AG20443 (cell line): ENCODE data around the gene PRKD3.
A peak's percentile ranks its signal among the peaks of the same experiment; 100 is the strongest.

ENCODE experiments used
- DNase-seq: peaks from one replicate; pipeline ENCODE4 v3.0.0; 2012; ENCODE audit warnings: low spot score, mixed read lengths

Gene PRKD3

GRCh38 chr2:37324786-37325624 is at the start of gene PRKD3:
TSS of gene PRKD3 (minus strand) at chr2:37324833. CDS start at chr2:37316524, 8,309 bp downstream.
- DNase-seq: peak; percentile 90

DNA sequence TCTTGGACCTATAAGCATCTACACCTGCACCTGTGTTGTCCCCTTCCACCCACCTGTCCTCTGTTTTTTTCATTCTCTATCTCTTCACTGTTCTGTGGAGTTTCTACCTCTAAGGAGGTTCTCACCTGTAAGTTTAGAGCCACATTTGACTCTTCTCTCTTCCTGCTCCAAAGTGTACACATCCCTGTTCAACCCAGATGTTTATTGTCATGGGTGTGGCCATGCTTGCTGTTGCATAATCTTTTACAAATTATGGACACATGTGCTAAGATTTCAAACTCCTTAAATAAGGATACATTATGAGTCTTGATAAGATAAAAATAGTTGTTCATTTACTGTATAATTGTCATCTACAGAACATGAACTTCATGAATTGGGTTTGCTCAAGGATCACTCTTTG is 47.4 kb upstream of the PRKD3 start:
- DNase-seq: no peak

DNA sequence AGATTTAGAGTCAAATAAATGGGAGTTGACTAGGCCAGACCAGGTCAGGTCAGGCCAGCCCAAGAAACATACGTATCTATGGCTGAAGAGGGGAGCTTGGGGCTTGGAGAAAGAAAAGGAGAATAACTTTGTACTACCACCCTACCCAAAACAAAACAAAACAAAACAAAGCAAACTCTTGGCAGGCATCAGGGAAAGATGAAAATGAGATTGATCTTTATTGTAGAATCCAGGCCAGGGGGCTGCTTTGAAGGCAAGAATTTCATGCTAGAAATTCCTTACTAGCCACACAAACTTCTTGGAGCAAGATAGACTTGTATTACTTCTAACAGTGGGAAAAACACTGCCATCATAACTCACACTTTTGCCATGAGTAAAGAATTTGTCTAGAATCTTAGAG is 46.0 kb upstream of the PRKD3 start:
- DNase-seq: no peak

DNA sequence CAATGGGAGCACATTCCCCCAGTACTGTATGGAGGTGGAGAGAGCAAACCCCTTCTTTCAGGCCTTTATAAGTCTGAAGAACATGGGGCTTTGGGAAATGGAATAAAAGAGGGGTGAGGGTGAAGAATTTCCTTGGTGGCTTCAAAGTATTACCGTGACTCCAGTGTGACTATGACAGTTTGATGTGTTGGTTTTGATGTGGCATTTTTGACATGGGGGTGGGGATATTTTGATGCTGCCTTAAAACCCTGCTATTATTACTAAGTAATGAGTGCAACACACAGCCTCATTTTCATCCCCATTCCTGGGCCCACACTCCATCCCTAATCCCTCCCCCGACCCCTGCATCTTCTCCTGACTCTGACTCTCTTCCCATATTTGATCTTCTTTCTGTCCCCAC is 43.4 kb upstream of the PRKD3 start:
- DNase-seq: no peak

- no peak for DNase-seq
These were observed 42.7 kb upstream of the PRKD3 start for GRCh38 chr2:37367310-37367709.

DNA sequence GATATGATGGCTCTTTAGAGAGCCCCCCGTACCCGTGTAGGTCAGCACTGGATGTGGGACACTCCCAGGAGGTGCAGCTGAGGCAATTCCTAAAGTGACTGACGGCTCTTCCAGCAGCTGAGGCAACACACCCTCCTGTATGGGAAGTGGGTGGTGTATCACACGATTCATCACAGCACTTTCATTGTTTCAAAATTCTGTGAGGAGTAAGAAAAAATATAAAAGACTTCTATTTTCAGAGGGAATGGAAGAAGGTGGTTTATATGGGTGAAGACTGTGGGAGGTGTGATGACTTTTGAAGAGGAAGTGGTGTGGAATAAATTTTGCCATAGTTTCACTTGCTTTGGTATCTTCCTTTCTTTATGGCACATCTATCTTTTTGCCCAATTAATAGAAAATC is 42.1 kb upstream of the PRKD3 start:
- no peak for DNase-seq

GRCh38 chr2:37365669-37366068 is 41.0 kb upstream of the PRKD3 start:
- DNase-seq: peak; percentile 39

GRCh38 chr2:37364351-37364750 is 39.7 kb upstream of the PRKD3 start:
- DNase-seq: no peak

- no peak for DNase-seq
These were observed 37.5 kb upstream of the PRKD3 start for GRCh38 chr2:37361994-37362698.

DNA sequence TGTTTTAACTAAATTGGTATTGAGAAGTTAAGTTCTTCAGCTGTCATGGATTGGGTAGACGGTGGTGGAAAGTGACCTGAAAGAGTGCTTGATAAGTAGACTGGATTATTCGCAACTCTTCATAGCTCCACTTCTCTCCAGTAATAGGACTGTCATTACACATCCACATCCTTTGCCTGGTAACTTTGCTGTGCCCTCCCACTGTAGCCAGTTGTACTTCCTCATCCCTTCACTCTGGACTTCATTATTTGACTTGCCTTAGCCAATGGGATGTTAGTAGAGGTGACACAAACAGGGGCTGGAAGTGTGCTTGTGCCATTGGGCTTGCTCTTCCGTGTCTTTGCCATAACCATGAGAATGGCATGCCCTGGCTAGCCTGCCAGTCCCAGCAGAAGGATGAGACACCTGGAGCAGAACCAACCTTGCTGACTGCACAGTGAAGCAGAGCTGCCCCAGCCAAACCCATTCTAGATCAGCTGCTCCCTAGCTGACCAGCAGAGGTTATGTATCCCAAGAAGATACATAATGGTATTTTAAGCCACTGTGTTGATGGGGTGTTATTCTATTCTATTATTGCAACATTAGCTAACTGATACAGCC is 36.7 kb upstream of the PRKD3 start:
- DNase-seq: no peak

- DNase-seq: no peak
These were observed 33.8 kb upstream of the PRKD3 start for GRCh38 chr2:37358466-37358865.

DNA sequence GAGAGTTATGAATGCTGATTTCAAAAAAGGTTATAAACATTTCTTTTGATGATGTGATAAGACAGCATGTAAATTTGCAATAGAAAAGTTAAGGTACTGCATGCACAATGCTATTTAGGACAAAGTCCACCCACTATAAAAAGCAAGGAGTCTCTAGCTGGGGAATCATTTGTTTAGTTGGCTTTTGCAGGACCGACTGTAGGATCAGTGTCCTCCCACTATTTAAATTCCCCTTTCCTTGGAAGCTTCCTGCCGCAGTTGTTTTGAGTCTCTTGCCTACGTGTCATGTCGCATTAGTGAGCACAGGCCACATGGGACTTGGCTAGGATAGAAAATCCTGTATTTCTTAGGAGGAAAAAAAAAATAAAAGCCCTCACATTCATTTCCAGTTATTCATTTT is 32.9 kb upstream of the PRKD3 start:
- DNase-seq: peak; percentile 35

DNA sequence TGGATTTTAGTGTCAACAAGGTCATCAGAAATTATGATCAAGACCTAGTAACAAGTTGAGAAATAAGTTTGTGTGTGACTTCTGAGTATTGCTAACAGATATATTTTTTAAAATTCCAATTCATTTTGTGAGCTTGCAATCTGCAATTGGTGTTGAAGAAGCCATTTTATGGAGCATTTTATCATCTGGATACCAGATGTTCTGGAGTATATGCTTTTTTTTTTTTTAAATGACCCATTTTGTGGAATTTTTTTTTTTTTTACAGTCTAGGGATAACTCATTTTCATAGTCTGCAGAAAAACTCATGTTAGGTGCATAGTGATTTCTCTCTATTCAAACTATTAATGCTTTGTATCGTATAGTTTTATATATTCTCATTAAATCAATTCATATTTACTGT is 32.4 kb upstream of the PRKD3 start:
- DNase-seq: peak; percentile 52

DNA sequence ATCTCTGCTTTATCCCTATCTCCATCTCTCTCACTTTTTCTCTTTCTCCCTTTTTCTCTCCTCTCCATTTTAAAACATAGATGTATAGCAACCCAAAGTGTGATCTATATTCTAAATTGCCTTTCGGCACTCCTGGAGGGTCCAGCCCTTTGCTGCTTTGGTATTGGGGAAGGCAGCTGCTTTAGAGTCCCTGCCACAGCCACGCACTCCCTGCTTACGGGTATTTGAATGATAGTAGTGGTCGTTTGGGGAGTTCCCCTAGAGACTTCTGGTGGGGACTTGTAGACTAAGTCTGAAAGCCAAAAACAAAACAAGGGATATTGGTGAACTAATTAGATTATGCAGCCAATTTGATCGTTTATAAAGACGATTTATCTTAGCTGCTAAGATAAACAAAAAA is 31.7 kb upstream of the PRKD3 start:
- no peak for DNase-seq

- DNase-seq: no peak
These were observed 31.1 kb upstream of the PRKD3 start for GRCh38 chr2:37355735-37356134.

GRCh38 chr2:37354531-37354930 is 29.9 kb upstream of the PRKD3 start:
- DNase-seq: no peak

DNA sequence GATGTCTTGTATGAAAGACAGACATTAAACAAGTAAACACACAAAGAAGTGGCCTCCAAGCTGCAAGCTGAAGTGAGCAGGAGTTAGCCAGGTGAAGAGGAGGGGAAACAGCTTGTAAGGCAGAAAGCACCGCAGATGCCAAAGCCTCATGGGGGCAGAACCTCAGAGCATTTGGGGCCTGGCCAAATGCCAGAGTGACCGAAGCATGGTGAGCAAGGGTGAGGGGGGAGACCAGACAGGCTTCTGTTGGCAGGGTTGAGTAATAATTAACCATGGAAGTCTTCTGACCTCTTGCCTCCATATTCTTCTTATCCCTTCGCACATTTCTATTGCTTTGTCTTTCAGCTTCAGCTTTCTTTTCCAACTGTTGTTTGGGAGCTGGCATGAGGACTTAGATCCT is 25.4 kb upstream of the PRKD3 start:
- DNase-seq: no peak

- DNase-seq: peak; percentile 30
These were observed 24.7 kb upstream of the PRKD3 start for GRCh38 chr2:37349231-37349860.

- no peak for DNase-seq
These were observed 23.5 kb upstream of the PRKD3 start for GRCh38 chr2:37348155-37348554.

GRCh38 chr2:37344453-37345361 is 20.1 kb upstream of the PRKD3 start, which contains the start of gene QPCT:
TSS of gene QPCT (plus strand) at chr2:37344630. CDS start at chr2:37344732, 102 bp downstream.
- peak; percentile 78 for DNase-seq
